HCT116 (cell line): ENCODE results near the gene DPYD. TPM values are rescaled to one million over a fixed set of nuclear protein-coding genes. Genes with fewer than 3 reads are reported as not detected.

Experiments
- ATAC-seq: fragments of 200-7000 bp; cut with Tn5 transposase; 2 replicates; pipeline ENCODE4 v1.9.1; 2020; ENCODE audit warnings: mild to moderate bottlenecking, moderate library complexity
- BruUV-seq: library from RNA; stranded (reverse); fragments of 400-500 nt; replicated peaks from 2 replicates; lab custom pipeline; 2021; lab: Mats Ljungman, UMichigan
- CTCF ChIA-PET: fragments of 300-600 bp; sonication (Branson Sonifier 250); formaldehyde crosslinking; loops from one replicate; lab custom pipeline; 2021; ENCODE audit warnings: antibody characterized with exemption; lab: Charles Lee
- POLR2A ChIA-PET: fragments of 300-600, 350-600 bp; sonication (Branson Sonifier 250); formaldehyde crosslinking; loops from one replicate; lab custom pipeline; 2021; ENCODE audit warnings: antibody characterized with exemption; lab: Charles Lee
- RAD21 ChIA-PET, 2 experiments: fragments of 300-600 bp; sonication (Branson Sonifier 250); formaldehyde crosslinking; loops; one replicate each; lab custom pipeline; 2023; ENCODE audit warnings: low total read pairs in 2 of 2; ENCODE audit not compliant: uncharacterized antibody in 2 of 2, unreplicated experiment in 2 of 2, low non-redundant PET in 1 of 2; lab: Charles Lee
- DNase-seq: peaks from one replicate; pipeline ENCODE4 v3.0.0-alpha.2; 2010; ENCODE audit warnings: low read depth, low spot score
- H2AFZ ChIP-seq: fragments of 200-600 bp; shearing (Covaris generic), sonication (generic); 2 replicates; pipeline ENCODE4 v1.6.1; 2017; ENCODE audit warnings: low read depth, mixed run types, mixed read lengths, antibody characterized with exemption, low read length; ENCODE audit not compliant: poor library complexity, severe bottlenecking
- H3K27ac ChIP-seq: 2 replicates; pipeline ENCODE4 v1.5.1; 2012; ENCODE audit warnings: low read depth, low read length
- H3K27me3 ChIP-seq: fragments of 200-600 bp; sonication (generic); 2 replicates; pipeline ENCODE4 v1.6.1; 2016; ENCODE audit warnings: mixed run types, low read length, mixed read lengths; ENCODE audit not compliant: insufficient read depth
- H3K36me3 ChIP-seq, 2 experiments: fragments of 200-500 bp in 1 of 2; fragments of 200-600 bp in 1 of 2; sonication (Bioruptor generic) in 1 of 2; sonication (generic) in 1 of 2; 2 replicates each; pipeline versions ENCODE4 v1.5.1 to v1.6.1; 2014 to 2016; ENCODE audit warnings: low read length in 2 of 2, inconsistent platforms in 1 of 2, mixed read lengths in 1 of 2, mixed run types in 1 of 2; ENCODE audit not compliant: insufficient read depth in 2 of 2, control insufficient read depth in 1 of 2
- H3K4me1 ChIP-seq, 2 experiments: fragments of 200-600 bp in 1 of 2; sonication (generic) in 1 of 2; 2 replicates each; pipeline versions ENCODE4 v1.5.1 to v1.6.1; 2012 to 2017; ENCODE audit warnings: low read length in 2 of 2, inconsistent platforms in 1 of 2, mild to moderate bottlenecking in 1 of 2, mixed read lengths in 1 of 2, mixed run types in 1 of 2, moderate library complexity in 1 of 2; ENCODE audit not compliant: insufficient read depth in 2 of 2, control insufficient read depth in 1 of 2
- H3K4me2 ChIP-seq: fragments of 200-600 bp; sonication (generic); 2 replicates; pipeline ENCODE4 v1.6.1; 2017; ENCODE audit warnings: mixed run types, low read length, mixed read lengths
- H3K4me3 ChIP-seq, 2 experiments: fragments of 200-600 bp in 1 of 2; sonication (generic) in 1 of 2; replicated peaks in 1 of 2; 2 replicates each; pipeline ENCODE4 v1.5.1; 2011 to 2016; ENCODE audit warnings: low read length in 2 of 2, control low read depth in 1 of 2, low read depth in 1 of 2, mild to moderate bottlenecking in 1 of 2, mixed read lengths in 1 of 2, mixed run types in 1 of 2
- H3K79me2 ChIP-seq: fragments of 200-600 bp; sonication (generic); 2 replicates; pipeline ENCODE4 v1.6.1; 2017; ENCODE audit warnings: mild to moderate bottlenecking, mixed run types, low read length, moderate library complexity, mixed read lengths; ENCODE audit not compliant: insufficient read depth
- H3K9ac ChIP-seq: fragments of 200-600 bp; sonication (generic); 2 replicates; pipeline ENCODE4 v1.6.1; 2016; ENCODE audit warnings: low read length, mixed read lengths
- H3K9me2 ChIP-seq: fragments of 200-600 bp; sonication (generic), shearing (Covaris generic); 2 replicates; pipeline ENCODE4 v1.6.1; 2017; ENCODE audit warnings: mixed run types, mild to moderate bottlenecking, moderate library complexity; ENCODE audit not compliant: insufficient read depth
- H3K9me3 ChIP-seq, 2 experiments: fragments of 200-500 bp in 1 of 2; fragments of 200-600 bp in 1 of 2; sonication (Bioruptor generic) in 1 of 2; sonication (generic) in 1 of 2; 2 replicates each; pipeline ENCODE4 v1.6.1; 2014 to 2017; ENCODE audit warnings: low read length in 2 of 2, mixed read lengths in 2 of 2, inconsistent platforms in 1 of 2, low read depth in 1 of 2, mild to moderate bottlenecking in 1 of 2, mixed run types in 1 of 2, moderate library complexity in 1 of 2; ENCODE audit not compliant: control insufficient read depth in 1 of 2, insufficient read depth in 1 of 2
- H4K20me1 ChIP-seq: fragments of 200-600 bp; sonication (generic), shearing (Covaris generic); 2 replicates; pipeline ENCODE4 v1.6.1; 2017; ENCODE audit warnings: mixed run types, mild to moderate bottlenecking, moderate library complexity; ENCODE audit not compliant: insufficient read depth
- CBX3 ChIP-seq: IDR thresholded peaks from 2 replicates; pipeline ENCODE4 v1.6.1; 2012; ENCODE audit warnings: low read depth
- CEBPB ChIP-seq: IDR thresholded peaks from 2 replicates; pipeline ENCODE4 v1.6.1; 2012; ENCODE audit warnings: low read depth
- ELF1 ChIP-seq: IDR thresholded peaks from 2 replicates; pipeline ENCODE4 v1.6.1; 2012; ENCODE audit warnings: low read depth, borderline replicate concordance
- EZH2phosphoT487 ChIP-seq: fragments of 200-600 bp; IDR thresholded peaks from 2 replicates; pipeline ENCODE4 v1.6.1; 2018; ENCODE audit warnings: antibody characterized with exemption, borderline replicate concordance
- MAX ChIP-seq: IDR thresholded peaks from 2 replicates; pipeline ENCODE4 v1.6.1; 2012
- POLR2AphosphoS5 ChIP-seq: IDR thresholded peaks from 2 replicates; pipeline ENCODE4 v1.6.1; 2011; ENCODE audit warnings: mild to moderate bottlenecking, low read depth, low read length, moderate library complexity
- TCF7L2 ChIP-seq: IDR thresholded peaks from 2 replicates; pipeline ENCODE4 v1.7.0; 2011; ENCODE audit warnings: borderline replicate concordance, inconsistent platforms; ENCODE audit not compliant: insufficient read depth, insufficient read length; ENCODE audit errors: extremely low read depth
- ZBTB33 ChIP-seq: IDR thresholded peaks from 2 replicates; pipeline ENCODE4 v1.6.1; 2011; ENCODE audit warnings: mild to moderate bottlenecking, low read length, moderate library complexity; ENCODE audit not compliant: insufficient replicate concordance; ENCODE audit errors: extremely low read depth
- ZNF274 ChIP-seq: fragments of 200-500 bp; sonication (Bioruptor generic); IDR thresholded peaks from 2 replicates; pipeline ENCODE4 v1.6.1; 2014; ENCODE audit warnings: mild to moderate bottlenecking, low read depth, low read length, inconsistent platforms
- intact Hi-C: fragments of 100-400 bp; cut with micrococcal nuclease; formaldehyde crosslinking; loops from 2 replicates; pipeline ENCODE4 v1.10.0; 2022
- total RNA-seq: library from RNA; stranded (reverse); gene quantifications from one replicate; pipeline ENCODE4 v1.2.1, GENCODE V29; 2021; ENCODE audit not compliant: unreplicated experiment

Gene DPYD
- total RNA-seq, 1 experiment from 2014 or later = 1.7 TPM

- Histone ChIP-seq H3K36me3 (no peaks in the 10 kb centered on the region), H3K79me2 (no peaks in the 10 kb centered on the region), H3K4me2 (no peak overlapping the region), H3K27me3 (no peaks in the 10 kb centered on the region), H3K27ac (no peak overlapping the region), H3K4me1 (no peaks in the 10 kb centered on the region), H3K9ac (no peak overlapping the region), H3K9me2 (no peaks in the 10 kb centered on the region), H3K4me3 (no peak overlapping the region), H4K20me1 (no peaks in the 10 kb centered on the region), H3K9me3 (no peaks in the 10 kb centered on the region), H2AFZ (no peak overlapping the region)
- ATAC-seq (no peak), DNase-seq (no peak)
- POLR2A ChIA-PET = no interaction called here
- intact Hi-C loops = no loop called here
- CTCF ChIA-PET = interaction anchor here (1.0 kb wide), 1 partner anchor 843 kb away, joined by 3 read pairs; no protein-coding TSS in a partner anchor
- no TSS peak for BruUV-seq
- TF ChIP-seq ZBTB33 (no peak), EZH2phosphoT487 (no peak), CBX3 (no peak), ZNF274 (no peak), CEBPB (no peak), MAX (no peak), TCF7L2 (no peak), ELF1 (no peak), POLR2AphosphoS5 (no peak)
- RAD21 ChIA-PET = no interaction called here
Observed at GRCh38 chr1:97893844-97894243, 27.0 kb downstream of the DPYD start.
